Stimulated activated CD4-positive, alpha-beta T cell treated with anti-CD3 and anti-CD28 coated beads, Interleukin-2, amount 100 ng/mL, for 48 hours (primary cell): ENCODE data around the gene MALRD1.

Experiments
- DNase-seq, 2 donors: peaks; one replicate each; pipeline ENCODE4 v3.0.0-alpha.2; 2020

The MALRD1 gene

GRCh38 chr10:19385846-19386450 lies 337.3 kb downstream of the MALRD1 start:
- DNase-seq: no peak

GRCh38 chr10:19408924-19409323 lies 360.3 kb downstream of the MALRD1 start:
- DNase-seq: no peak

GRCh38 chr10:19411119-19411518 lies 362.5 kb downstream of the MALRD1 start:
- no peak for DNase-seq

GRCh38 chr10:19412531-19412930 lies 363.9 kb downstream of the MALRD1 start:
- no peak for DNase-seq

- no peak for DNase-seq
These were observed 367.6 kb downstream of the MALRD1 start for GRCh38 chr10:19416164-19416563.

GRCh38 chr10:19417740-19418139 lies 369.1 kb downstream of the MALRD1 start:
- DNase-seq: no peak

GRCh38 chr10:19421674-19422073 lies 373.1 kb downstream of the MALRD1 start:
- DNase-seq: no peak

GRCh38 chr10:19426034-19426433 lies 377.4 kb downstream of the MALRD1 start:
- DNase-seq: no peak

- DNase-seq: no peak
These were observed 383.2 kb downstream of the MALRD1 start for GRCh38 chr10:19431622-19432351.

GRCh38 chr10:19449860-19450259 lies 401.3 kb downstream of the MALRD1 start:
- DNase-seq: no peak

GRCh38 chr10:19451356-19451755 lies 402.8 kb downstream of the MALRD1 start:
- no peak for DNase-seq

GRCh38 chr10:19451937-19452336 lies 403.3 kb downstream of the MALRD1 start:
- DNase-seq: no peak

GRCh38 chr10:19453967-19454366 lies 405.4 kb downstream of the MALRD1 start:
- no peak for DNase-seq

GRCh38 chr10:19461588-19461987 lies 413.0 kb downstream of the MALRD1 start:
- no peak for DNase-seq

- DNase-seq: no peak
These were observed 418.1 kb downstream of the MALRD1 start for GRCh38 chr10:19466709-19467108.

- no peak for DNase-seq
These were observed 419.8 kb downstream of the MALRD1 start for GRCh38 chr10:19468413-19468812.

- no peak for DNase-seq
These were observed 420.9 kb downstream of the MALRD1 start for GRCh38 chr10:19469521-19469920.

GRCh38 chr10:19479854-19480253 lies 431.3 kb downstream of the MALRD1 start:
- no peak for DNase-seq

- DNase-seq: no peak
These were observed 431.8 kb downstream of the MALRD1 start for GRCh38 chr10:19480353-19480752.

GRCh38 chr10:19483421-19483820 lies 434.8 kb downstream of the MALRD1 start:
- no peak for DNase-seq

- DNase-seq: no peak
These were observed 440.1 kb downstream of the MALRD1 start for GRCh38 chr10:19488592-19489280.

- no peak for DNase-seq
These were observed 442.6 kb downstream of the MALRD1 start for GRCh38 chr10:19491166-19491565.

- DNase-seq: no peak
These were observed 445.3 kb downstream of the MALRD1 start for GRCh38 chr10:19493917-19494316.

GRCh38 chr10:19497026-19497425 lies 448.4 kb downstream of the MALRD1 start:
- DNase-seq: no peak
